H1 (cell line): ENCODE results near the gene MPDZ. TPM values are rescaled to one million over a fixed set of nuclear protein-coding genes. Genes with fewer than 3 reads are reported as not detected.

Experiments used
- CBX5 ChIP-seq: fragments of 300-800, 300-1000 bp; sonication (generic); IDR thresholded peaks from 2 replicates; pipeline ENCODE4 v1.7.1; 2016; ENCODE audit warnings: antibody characterized with exemption, low read length, low read depth
- EP300 ChIP-seq, 2 experiments: IDR thresholded peaks; 1 replicate in 1 of 2; 2 replicates in 1 of 2; pipeline ENCODE4 v1.6.1; 2011 to 2012; ENCODE audit warnings: low read depth in 2 of 2, low read length in 2 of 2, mild to moderate bottlenecking in 2 of 2, borderline replicate concordance in 1 of 2, inconsistent platforms in 1 of 2, moderate library complexity in 1 of 2
- NANOG ChIP-seq: IDR thresholded peaks from 2 replicates; pipeline ENCODE4 v1.6.1; 2011; ENCODE audit warnings: low read length, low read depth, mild to moderate bottlenecking, inconsistent platforms; ENCODE audit not compliant: insufficient read depth, poor library complexity, severe bottlenecking
- PHF8 ChIP-seq: fragments of 200-600 bp; sonication (generic); conservative IDR thresholded peaks from 2 replicates; pipeline ENCODE4 v1.7.1; 2012; ENCODE audit warnings: low read depth, mild to moderate bottlenecking, inconsistent platforms, low read length, moderate library complexity
- POLR2A ChIP-seq, 2 experiments: IDR thresholded peaks; 1 replicate in 1 of 2; 2 replicates in 1 of 2; pipeline ENCODE4 v1.6.1; 2011; ENCODE audit warnings: low read depth in 2 of 2, low read length in 2 of 2, mild to moderate bottlenecking in 2 of 2; ENCODE audit errors: control extremely low read depth in 1 of 2
- SIX5 ChIP-seq: IDR thresholded peaks from 2 replicates; pipeline ENCODE4 v1.6.1; 2011; ENCODE audit warnings: mild to moderate bottlenecking, low read depth, low read length
- TAF7 ChIP-seq: optimal IDR thresholded peaks from 2 replicates; pipeline ENCODE3; 2011; ENCODE audit warnings: low read depth, mild to moderate bottlenecking, inconsistent platforms, low read length, moderate library complexity, borderline replicate concordance
- TBP ChIP-seq: IDR thresholded peaks from 2 replicates; pipeline ENCODE4 v1.6.1; 2011; ENCODE audit warnings: low read depth, low read length, improper control_type of control experiment
- polyA plus RNA-seq, 7 experiments: library from polyadenylated mRNA; depleted of rRNA in 3 of 7; stranded (reverse) in 5 of 7; unstranded in 2 of 7; fragments of >200 nt in 5 of 7; fragments of 200-250 nt in 2 of 7; gene quantifications; 1 replicate in 5 of 7; 2 replicates in 1 of 7; 4 replicates in 1 of 7; pipeline versions ENCODE4 v1.2.1 to v1.2.3, GENCODE V29; 2011 to 2013; ENCODE audit warnings: missing spikeins in 2 of 7, mixed read lengths in 2 of 7
- total RNA-seq: library from RNA; stranded (reverse); fragmentation: NEBNext Ultra II Directional; extraction: Animal tissue kit (Norgen Biotek cat#: 25700); gene quantifications from 2 replicates; pipeline ENCODE4 v1.2.1, GENCODE V29; 2021

MPDZ gene
- total and polyA plus RNA-seq, 2 of the 8 experiments (the other 6 are each of a cell fraction or from before 2014, with no cell fraction given), result 14.6 to 39.4 TPM

GRCh38 chr9:13166996-13167395, 112.5 kb downstream of the MPDZ start (continued):
- TF ChIP-seq TAF7 (no peak), SIX5 (no peak), EP300 (IDR thresholded peaks at IDR 0.05; ENCODE audit: borderline replicate concordance in 1 of 2, low read depth in 2 of 2, low read length in 2 of 2) (no peak), PHF8 (no peak), NANOG (no peak), POLR2A (IDR thresholded peaks at IDR 0.05; ENCODE audit: control extremely low read depth in 1 of 2, low read depth in 2 of 2, low read length in 2 of 2) (no peak), TBP (no peak), CBX5 (no peak)
